ENCODE measurements around the gene SP5.
"Not testable (repeated sequence)": the region's sequence is repeated elsewhere in the genome, so short reads cannot be mapped to it uniquely, and the experiment has no call there.

Gene SP5

GRCh38 chr2:170711774-170712652, 3.1 kb upstream of the SP5 start:
- no peak for DNase-seq

- no peak for DNase-seq
Measured at GRCh38 chr2:170712653-170713542, 2.2 kb upstream of the SP5 start.

- DNase-seq = no peak
Measured at GRCh38 chr2:170713543-170714380, 1.4 kb upstream of the SP5 start.

- DNase-seq = no peak
Measured at GRCh38 chr2:170714381-170715061, 616 bp upstream of the SP5 start.

- no peak for DNase-seq
Measured at GRCh38 chr2:170715932-170716777, 1.0 kb downstream of the SP5 start.

- no peak for DNase-seq
Measured at GRCh38 chr2:170716851-170717598, 1.9 kb downstream of the SP5 start.

- no peak for DNase-seq
Measured at GRCh38 chr2:170717599-170717963, 2.4 kb downstream of the SP5 start.

GRCh38 chr2:170717991-170718589, 3.0 kb downstream of the SP5 start:
- DNase-seq = no peak

GRCh38 chr2:170719810-170720209, 4.7 kb downstream of the SP5 start:
- no peak for DNase-seq

GRCh38 chr2:170721678-170722077, 6.5 kb downstream of the SP5 start:
- no peak for DNase-seq

- DNase-seq = no peak
Measured at GRCh38 chr2:170722301-170722700, 7.2 kb downstream of the SP5 start.

- DNase-seq = no peak
Measured at GRCh38 chr2:170723446-170723958, 8.4 kb downstream of the SP5 start.

- DNase-seq = no peak
Measured at GRCh38 chr2:170733798-170734600, 18.9 kb downstream of the SP5 start.

- DNase-seq = not testable (repeated sequence)
Measured at GRCh38 chr2:170734601-170735000, 19.5 kb downstream of the SP5 start.

GRCh38 chr2:170736628-170737027, 21.5 kb downstream of the SP5 start:
- DNase-seq = no peak

GRCh38 chr2:170737406-170737805, 22.3 kb downstream of the SP5 start:
- no peak for DNase-seq

- DNase-seq = no peak
Measured at GRCh38 chr2:170737821-170738220, 22.7 kb downstream of the SP5 start.

- DNase-seq = no peak
Measured at GRCh38 chr2:170739048-170739447, 23.9 kb downstream of the SP5 start.

GRCh38 chr2:170739507-170740046, 24.4 kb downstream of the SP5 start:
- DNase-seq = no peak
